GM12874 (cell line): Measurements from ENCODE around the gene ADCY4.

Source experiments
- CTCF ChIP-seq: IDR thresholded peaks from 2 replicates; pipeline ENCODE4 v1.5.1; 2011; ENCODE audit warnings: low read depth, mild to moderate bottlenecking, control low read depth, low read length, moderate library complexity; ENCODE audit not compliant: insufficient read depth

The ADCY4 gene

GRCh38 chr14:24378327-24378726 is 43.5 kb upstream of the ADCY4 start:
- TF ChIP-seq CTCF = no peak

GRCh38 chr14:24377657-24378056 is 42.8 kb upstream of the ADCY4 start:
- TF ChIP-seq CTCF = no peak

GRCh38 chr14:24377126-24377525 is 42.3 kb upstream of the ADCY4 start:
- TF ChIP-seq CTCF = no peak

- no peak for TF ChIP-seq CTCF
These were observed 41.7 kb upstream of the ADCY4 start for GRCh38 chr14:24376448-24377070.

GRCh38 chr14:24372701-24373416 is 38.0 kb upstream of the ADCY4 start:
- TF ChIP-seq CTCF = no peak

- no peak for TF ChIP-seq CTCF
These were observed 35.9 kb upstream of the ADCY4 start for GRCh38 chr14:24370748-24371147.

GRCh38 chr14:24369907-24370687 is 35.2 kb upstream of the ADCY4 start:
- TF ChIP-seq CTCF = no peak
